HG02763 (cell line): ENCODE results near the gene ZNF91.
"Not testable (repeated sequence)": the region's sequence is repeated elsewhere in the genome, so short reads cannot be mapped to it uniquely, and the experiment has no call there.

ENCODE experiments used
- ATAC-seq: cut with Tn5 transposase; IDR thresholded peaks from one replicate; pipeline ENCODE4 v1.9.1; 2021; ENCODE audit warnings: mild to moderate bottlenecking, moderate library complexity; ENCODE audit not compliant: unreplicated experiment

The ZNF91 gene

DNA sequence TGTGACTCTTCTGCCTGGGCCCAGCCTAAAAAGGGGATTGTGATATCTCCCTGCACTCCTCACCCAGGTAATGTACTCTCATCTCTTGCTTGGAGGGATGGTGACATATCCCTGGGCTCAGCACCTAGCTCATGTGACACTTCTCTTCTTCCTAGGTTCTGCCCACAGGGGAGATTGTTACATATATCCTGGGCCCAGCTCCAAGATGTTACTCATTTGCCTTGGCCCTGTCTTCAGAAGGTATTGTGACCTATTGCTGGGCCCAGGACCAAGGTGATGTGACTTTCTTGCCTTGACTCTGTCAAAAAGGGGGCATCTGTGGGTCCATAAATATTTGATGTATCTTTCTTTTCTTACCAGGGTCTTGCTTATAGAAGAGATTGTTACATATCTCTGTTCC, 73.9 kb downstream of the ZNF91 start:
- not testable (repeated sequence) for ATAC-seq

DNA sequence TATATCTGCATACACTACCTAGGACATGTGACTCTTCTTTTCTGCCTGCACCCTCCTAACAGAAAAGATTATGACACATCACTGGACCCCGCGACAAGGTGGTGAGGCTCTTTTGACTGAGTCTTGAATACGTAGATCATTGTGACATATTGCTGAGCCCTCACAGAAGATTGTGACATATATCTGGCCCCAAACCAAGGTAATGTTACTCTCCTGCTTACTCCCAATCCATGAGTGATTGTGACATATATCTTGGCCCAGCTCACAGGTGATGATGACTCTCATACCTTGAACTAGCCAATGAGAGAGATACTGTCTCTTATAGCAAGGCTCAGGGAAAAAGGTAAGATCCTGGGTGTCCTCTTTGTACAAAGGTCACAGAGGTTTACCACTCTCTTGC, 75.7 kb downstream of the ZNF91 start:
- ATAC-seq = not testable (repeated sequence)

DNA sequence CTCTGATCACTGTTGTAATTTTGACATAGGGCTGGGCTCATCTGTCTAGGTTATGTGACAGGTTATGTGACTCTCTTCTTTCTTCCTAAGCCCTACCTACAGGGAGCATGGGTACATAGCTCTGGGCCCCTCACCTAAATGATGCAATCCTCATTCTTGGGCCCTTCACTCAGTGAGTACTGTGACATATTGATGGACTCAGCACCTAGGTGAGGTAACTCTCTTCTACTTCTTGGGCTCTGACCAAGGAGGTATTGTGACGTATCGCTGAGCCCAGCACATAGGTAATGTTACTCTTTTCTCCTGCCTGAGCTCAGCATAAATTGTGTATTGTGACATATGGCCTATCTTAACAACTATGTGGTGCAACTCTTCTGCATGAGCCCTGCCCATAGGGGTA, 76.3 kb downstream of the ZNF91 start:
- ATAC-seq = not testable (repeated sequence)

DNA sequence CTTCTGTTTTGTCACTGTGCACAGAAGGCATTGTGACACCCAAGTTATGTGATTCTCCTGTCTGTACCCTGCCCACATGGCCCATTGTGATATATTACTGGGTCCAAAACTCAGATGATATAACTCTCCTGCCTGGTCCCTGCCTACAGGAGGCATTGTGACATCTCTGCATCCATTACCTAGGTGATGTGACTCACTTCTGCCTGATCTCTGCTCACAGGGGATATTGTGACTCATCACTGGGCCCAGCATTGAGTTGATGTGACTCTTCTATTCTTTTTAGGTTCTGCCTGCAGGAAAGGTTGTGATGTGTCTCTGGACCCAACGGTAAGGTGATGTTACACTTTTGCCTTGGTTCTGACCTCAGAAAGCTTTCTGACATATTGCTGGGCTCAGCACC, 77.1 kb downstream of the ZNF91 start:
- no peak for ATAC-seq

DNA sequence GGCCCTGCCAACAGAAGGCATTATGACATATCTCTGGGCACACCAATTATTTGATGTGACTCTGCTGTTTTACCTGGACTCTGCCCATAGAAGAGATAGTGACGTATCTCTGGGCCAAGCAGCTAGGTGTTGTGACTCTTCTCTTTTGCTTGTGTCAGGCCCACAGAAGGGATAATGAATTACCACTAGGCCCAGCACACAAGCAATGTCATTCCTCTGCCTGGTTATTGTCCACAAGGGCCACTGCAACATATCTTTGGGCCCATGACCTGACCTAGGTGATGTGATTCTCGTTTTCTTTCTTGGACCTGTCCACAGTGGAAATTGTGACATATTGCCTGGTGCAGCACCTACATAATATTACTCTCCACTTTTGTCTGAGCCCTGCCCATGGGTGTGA, 80.0 kb downstream of the ZNF91 start:
- no peak for ATAC-seq

DNA sequence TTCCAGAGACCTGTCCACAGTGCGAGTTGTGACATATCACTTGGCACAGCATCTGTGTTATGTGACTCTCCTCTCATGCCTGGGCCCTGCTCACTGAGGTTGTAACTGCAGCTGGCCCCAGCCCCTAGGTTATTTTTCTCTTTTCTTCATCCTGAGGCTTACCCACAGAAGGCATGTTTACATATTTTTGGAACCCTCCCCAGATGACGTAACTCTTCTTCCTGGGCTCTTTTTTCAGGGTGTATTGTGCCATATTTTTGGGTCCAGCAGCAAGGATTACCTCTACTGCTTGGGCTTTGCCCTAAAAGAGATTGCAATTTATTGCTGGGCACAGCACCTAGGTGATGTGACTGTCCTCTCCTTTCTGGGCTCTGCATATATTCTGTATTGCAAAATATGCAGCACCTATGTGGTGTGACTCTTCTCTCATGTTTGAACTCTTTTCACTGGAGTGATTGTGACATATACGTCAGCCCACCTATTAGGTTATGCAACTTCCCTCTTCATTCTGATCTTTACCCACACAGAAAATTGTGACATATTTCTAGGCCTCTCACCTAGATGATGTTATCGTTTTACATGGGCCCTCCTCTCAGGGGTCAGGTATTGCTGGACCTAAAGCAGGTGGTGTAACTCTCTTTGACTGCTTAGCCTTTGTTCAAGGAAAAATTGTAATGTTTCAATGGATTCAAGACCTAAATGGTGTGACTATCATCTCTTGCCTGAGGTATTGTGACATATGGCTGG, 80.6 kb downstream of the ZNF91 start:
- ATAC-seq = no peak

DNA sequence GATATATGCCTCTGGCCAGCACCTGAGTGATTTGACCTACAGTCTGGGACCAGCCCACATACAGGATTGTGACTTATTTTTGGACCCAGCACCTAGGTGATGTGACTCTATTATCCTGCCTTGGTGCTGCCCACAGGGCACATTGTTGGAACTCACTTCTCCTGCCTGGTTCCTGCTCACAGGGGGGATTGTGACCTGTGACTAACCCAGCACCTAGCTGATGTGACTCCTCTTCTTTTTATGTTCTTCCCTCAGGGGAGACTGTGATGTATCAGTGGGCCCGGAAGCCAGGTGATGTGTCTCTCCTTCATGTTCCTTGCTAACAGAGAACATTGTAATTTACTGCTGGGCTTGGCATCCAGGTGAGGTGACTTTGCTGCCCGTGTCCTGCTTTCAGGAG, 82.1 kb downstream of the ZNF91 start:
- ATAC-seq = no peak

DNA sequence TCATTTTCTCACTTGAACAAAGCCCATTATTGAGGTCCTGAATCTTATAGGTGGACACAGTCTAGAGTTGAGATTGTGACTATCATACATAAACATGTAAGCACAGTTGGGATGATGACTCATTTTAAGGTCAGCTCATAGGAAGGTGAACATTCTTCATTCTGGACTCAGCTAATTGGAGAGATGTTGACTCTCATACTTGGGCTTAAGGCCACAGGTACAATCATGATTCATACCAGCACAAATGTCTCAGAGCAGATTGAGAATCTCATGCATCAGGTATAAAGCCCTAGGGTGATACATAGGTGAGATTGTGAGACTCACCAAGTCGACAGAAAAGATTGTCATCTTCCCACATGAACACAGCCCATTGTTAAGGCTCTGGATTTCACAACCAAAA, 82.8 kb downstream of the ZNF91 start:
- no peak for ATAC-seq

DNA sequence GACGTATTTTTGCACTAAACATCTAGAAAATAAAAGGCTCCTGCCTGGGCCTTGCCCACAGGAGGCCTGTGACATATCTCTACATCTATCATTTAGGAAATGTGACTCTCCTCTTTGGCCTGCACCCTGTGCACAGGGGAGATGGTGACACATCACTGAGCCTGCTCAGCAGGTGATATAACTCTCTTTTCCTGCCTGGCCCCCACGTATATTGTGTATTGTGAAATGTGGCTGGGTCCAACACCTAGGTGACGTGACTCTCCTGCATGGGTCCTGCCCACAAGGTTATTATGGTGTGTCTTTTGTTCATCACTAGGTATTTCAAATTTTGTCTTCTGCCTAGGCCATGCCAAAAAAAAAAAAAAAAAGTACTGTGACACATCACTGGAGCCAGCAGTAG, 83.7 kb downstream of the ZNF91 start:
- no peak for ATAC-seq

DNA sequence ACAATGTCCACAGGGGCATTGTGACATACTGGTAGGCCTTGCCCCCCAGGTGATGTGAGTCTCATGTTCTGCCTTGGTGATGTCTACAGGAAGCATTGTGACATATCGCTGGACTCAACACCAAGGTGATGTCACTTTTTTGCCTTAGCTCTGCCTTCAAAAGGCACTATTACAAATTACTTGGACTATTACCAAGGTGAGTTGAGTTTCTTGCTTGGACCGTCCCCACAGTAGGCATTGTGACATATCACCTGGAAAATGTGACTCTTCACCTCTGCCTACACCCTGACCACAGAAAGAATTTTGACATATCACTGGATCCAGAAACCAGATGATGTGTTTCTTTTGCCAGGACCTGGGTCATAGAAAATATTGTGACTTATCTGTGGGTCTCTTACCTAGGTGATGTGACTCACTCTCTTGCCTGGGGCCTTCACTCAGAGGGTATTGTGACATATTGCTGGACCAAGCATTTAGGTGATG, 84.5 kb downstream of the ZNF91 start:
- ATAC-seq = no peak

DNA sequence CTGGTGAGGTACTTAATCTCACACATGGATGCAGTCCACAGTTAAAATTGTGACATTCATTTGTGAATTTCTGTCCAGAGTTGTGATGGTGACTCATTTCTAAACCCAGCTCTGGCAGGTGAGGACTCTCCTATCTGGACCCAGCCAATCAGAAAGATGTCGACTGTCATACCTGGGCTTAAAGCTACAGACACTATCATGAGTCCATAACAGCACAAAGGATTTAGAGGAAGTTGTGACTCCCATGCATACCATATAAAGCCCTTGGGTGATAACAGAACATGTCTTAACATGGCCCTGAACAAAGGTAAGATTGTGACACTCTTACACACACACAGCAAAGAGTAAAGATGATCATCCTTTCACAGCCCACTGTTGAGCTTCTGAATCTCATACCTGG, 85.3 kb downstream of the ZNF91 start:
- no peak for ATAC-seq

DNA sequence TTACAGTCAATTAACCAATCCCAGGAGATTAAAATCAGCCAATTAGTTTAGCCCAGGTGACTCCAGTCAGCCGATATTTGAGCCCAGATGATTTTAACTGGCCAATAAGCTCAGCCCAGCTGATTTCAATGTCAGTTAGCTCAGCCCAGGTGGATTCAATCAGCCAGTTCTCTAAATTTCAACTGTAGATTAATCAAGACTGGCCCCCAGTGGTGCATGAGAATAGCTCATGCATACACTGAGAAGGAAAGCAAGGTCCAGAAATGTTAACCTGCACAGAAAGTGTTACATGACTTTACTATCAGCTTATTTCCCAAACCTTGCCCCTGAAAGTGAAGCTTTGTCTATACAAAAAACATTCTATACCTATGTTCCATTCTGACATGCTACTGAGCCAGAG, 89.7 kb downstream of the ZNF91 start:
- no peak for ATAC-seq

DNA sequence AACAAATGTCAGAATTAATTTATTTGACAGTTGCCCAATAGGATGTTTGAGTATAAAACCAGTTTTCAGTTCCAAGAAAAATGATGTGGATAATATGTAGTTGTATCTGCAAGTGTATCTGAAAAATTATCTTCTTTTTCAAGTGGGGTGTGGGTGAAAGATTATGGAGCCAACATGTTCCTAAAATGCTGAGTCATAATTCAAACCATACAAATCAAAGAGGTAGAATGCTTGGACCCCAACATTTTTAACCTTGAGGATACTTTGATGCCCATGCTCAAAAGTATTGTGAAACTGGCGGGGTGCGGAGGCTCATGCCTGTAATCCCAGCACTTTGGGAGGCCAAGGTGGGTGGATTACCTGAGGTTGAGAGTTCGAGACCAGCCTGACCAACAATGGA, 91.0 kb downstream of the ZNF91 start:
- no peak for ATAC-seq

DNA sequence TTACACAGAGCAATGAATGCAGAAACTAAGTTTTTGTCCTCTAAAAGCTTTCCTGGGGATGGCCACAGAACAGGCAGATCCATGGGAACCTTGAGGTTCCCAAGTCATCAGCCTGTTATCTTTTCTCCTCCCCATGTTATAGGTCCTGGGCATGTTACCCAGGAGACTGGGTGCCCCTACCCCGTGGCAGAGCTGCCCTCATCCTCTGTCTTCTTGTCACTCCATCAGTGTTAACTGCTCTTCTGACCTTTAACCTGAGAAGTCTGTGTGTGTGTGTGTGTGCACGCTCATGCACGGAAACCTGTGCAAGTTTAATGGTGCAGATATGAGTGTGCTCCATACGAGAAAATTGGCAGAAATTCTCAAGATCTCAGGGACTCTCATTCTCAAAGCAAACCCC, 101.1 kb downstream of the ZNF91 start:
- ATAC-seq = no peak

DNA sequence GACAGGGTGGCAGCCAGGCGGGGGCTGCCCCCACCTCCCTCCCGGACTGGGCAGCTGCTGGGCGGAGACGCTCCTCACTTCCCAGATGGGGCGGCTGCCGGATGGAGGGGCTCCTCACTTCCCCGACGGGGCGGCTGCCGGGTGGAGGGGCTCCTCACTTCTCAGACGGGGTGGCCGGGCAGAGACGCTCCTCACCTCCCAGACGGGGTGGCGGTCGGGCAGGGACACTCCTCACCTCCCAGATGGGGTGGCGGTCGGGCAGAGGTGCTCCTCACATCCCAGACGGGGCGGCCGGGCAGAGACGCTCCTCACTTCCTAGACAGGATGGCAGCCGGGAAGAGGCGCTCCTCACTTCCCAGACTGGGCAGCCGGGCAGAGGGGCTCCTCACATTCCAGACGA, 105.3 kb downstream of the ZNF91 start:
- not testable (repeated sequence) for ATAC-seq
